Natural killer cell treated with Interleukin-12 subunit alpha and Interleukin-12 subunit beta and Interleukin-15 and Interleukin-18, amount 100 ng/mL, for 72 hours (primary cell): Measurements from ENCODE around the gene ABCB8. TPM values are rescaled to one million over a fixed set of nuclear protein-coding genes. Genes with fewer than 3 reads are reported as not detected.

Experiments used
- ATAC-seq, 2 donors: fragments of 150-1000 bp; cut with Tn5 transposase in 1 of 2; sonication (Bioruptor Pico), chemical (Tn5 transposase) in 1 of 2; 2 replicates each; pipeline ENCODE4 v1.10.0; 2021
- DNase-seq: peaks from one replicate; pipeline ENCODE4 v3.0.0; 2022; ENCODE audit warnings: low spot score
- H3K27ac Mint-ChIP-seq, 2 donors: 1 replicate in 1 of 2; 2 replicates in 1 of 2; pipeline ENCODE4 v1.8.0; 2022; ENCODE audit warnings: mixed read lengths in 2 of 2, mild to moderate bottlenecking in 1 of 2, moderate library complexity in 1 of 2
- H3K27me3 Mint-ChIP-seq, 2 donors: 1 replicate in 1 of 2; 2 replicates in 1 of 2; pipeline ENCODE4 v1.8.0; 2022; ENCODE audit warnings: mixed read lengths in 2 of 2
- H3K36me3 Mint-ChIP-seq: one replicate; pipeline ENCODE4 v1.8.0; 2022; ENCODE audit warnings: mixed read lengths
- H3K4me1 Mint-ChIP-seq, 2 donors: 1 replicate in 1 of 2; 2 replicates in 1 of 2; pipeline ENCODE4 v1.8.0; 2022; ENCODE audit warnings: low read depth in 2 of 2, mixed read lengths in 2 of 2, mild to moderate bottlenecking in 1 of 2
- H3K4me3 Mint-ChIP-seq: one replicate; pipeline ENCODE4 v1.8.0; 2022; ENCODE audit warnings: mixed read lengths
- H3K9me3 Mint-ChIP-seq: 2 replicates; pipeline ENCODE4 v1.8.0; 2022; ENCODE audit warnings: mixed read lengths
- total RNA-seq, 2 donors: library from RNA; stranded (reverse); gene quantifications; one replicate each; pipeline ENCODE4 v1.2.3, GENCODE V29; 2022

The ABCB8 gene
- total RNA-seq, 2 donors from 2014 or later: 43.1 to 82.8 TPM

DNA sequence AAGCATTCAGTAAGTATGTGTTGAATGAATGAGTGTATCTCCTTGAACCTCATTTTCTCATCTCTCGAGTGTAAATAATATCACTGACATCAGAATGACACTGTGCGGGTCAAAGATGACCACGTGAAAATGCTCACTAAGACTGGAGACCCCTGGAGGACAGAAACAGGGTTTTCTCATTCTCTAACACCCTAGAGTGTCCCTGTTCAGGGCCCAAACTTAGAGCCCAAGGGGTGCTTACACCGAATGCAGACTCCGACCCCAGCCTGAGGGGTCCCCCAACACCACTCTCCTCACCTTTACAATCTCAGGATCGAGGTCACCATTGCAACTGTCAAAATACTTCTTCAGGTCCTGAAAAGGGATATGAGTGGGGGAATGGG lies 28.0 kb downstream of the ABCB8 start:
- H3K4me1 Mint-ChIP-seq: peaks cover 21 to 22% of the 10 kb centered on the region in 2 donors
- DNase-seq: no peak
- ATAC-seq: no peak
- H3K36me3 Mint-ChIP-seq: no peaks in the 10 kb centered on the region
- no peak overlapping the region for H3K27ac Mint-ChIP-seq
- no peaks in the 10 kb centered on the region for H3K9me3 Mint-ChIP-seq
- H3K4me3 Mint-ChIP-seq: peak overlapping the region; percentile 93
- peaks cover 3 to 8% of the 10 kb centered on the region in 2 donors for H3K27me3 Mint-ChIP-seq

DNA sequence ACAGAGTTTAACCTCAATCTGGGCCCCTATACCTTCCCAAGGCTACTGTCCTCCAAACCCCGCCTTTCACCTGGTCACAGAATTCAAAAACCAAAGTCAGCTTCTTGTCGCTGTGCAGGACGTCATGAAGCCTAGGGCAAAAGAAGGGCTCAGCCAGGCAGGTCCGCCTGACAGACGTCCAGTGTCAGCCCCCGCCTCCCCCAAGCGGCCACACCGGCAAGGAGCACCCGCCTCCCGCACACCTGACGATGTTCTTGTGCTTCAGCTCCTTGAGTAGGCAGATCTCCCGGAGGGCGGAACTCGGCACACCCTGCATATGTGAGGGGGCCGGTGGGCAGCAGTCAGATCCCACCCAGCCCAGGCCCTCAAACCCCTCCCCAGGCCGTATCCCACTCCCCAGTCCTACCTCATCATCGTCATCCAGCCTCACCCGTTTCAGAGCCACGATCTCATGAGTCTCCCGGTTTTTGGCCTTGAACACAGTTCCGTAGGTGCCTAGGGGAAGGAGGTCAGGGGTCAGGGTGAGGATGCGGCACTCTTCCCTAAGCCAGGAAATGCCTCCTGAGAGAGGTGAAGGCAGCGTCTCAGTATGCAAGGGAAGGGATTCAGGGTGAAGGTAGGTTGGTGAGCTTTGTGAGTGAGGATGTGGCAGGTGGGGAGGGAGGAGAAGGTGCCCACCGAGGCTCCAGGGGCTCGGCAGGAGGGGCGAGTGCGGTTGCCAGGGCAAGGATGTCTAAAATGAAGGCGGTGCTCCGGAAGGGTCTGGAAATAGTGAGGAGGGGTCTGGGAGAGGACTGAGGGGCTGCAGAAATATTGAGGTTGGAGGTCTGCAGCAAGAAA lies 28.6 kb downstream of the ABCB8 start:
- DNase-seq: no peak
- peak overlapping the region; percentile 83 to 92 for H3K27ac Mint-ChIP-seq
- peak overlapping the region; percentile 93 for H3K4me3 Mint-ChIP-seq
- peaks cover 27 to 28% of the 10 kb centered on the region in 2 donors for H3K4me1 Mint-ChIP-seq
- no peaks in the 10 kb centered on the region for H3K9me3 Mint-ChIP-seq
- peaks cover 3 to 8% of the 10 kb centered on the region in 2 donors for H3K27me3 Mint-ChIP-seq
- ATAC-seq: no peak
- H3K36me3 Mint-ChIP-seq: no peaks in the 10 kb centered on the region

DNA sequence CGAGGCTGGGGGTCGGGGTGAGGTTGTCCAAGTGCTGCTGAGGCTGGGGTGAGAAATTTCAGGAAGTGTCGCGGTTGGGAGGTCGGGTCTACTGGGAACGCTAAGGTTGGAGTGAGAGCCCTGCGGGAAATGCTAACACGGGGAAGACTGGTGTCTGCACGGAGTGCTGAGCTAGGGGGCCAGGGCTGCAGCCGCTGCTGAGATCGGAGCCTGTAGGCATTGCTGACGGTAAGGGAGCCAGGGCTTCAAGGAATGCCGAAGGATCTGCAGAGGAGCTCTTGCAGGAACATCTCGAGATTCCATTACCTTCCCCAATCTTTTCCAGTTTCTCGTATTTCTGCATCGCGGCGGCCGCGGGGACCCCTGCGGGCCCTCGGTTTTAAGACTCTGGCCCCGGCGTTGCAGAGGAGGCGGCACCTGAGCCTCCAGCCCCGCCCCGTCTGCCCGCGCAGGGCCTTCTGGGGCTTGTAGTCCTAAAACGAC lies 29.3 kb downstream of the ABCB8 start, which contains the start of gene CDK5:
Gene CDK5, minus strand, starts transcription at position 392 of the 483 bp plus-strand sequence. Its CDS starts 49 bp downstream, at position 343.
- Mint-ChIP-seq H3K27ac (peak within 1 kb of the TSS; percentile 83 to 92), H3K4me1 (peaks cover 27 to 28% of the 10 kb centered on the region in 2 donors), H3K36me3 (no peaks in the 10 kb centered on the region), H3K27me3 (peaks cover 2 to 4% of the 10 kb centered on the region in 2 donors), H3K9me3 (no peaks in the 10 kb centered on the region), H3K4me3 (peak within 1 kb of the TSS; percentile 93)
- no peak for DNase-seq
- ATAC-seq: peak in 1 of 2 donors; percentile 1

DNA sequence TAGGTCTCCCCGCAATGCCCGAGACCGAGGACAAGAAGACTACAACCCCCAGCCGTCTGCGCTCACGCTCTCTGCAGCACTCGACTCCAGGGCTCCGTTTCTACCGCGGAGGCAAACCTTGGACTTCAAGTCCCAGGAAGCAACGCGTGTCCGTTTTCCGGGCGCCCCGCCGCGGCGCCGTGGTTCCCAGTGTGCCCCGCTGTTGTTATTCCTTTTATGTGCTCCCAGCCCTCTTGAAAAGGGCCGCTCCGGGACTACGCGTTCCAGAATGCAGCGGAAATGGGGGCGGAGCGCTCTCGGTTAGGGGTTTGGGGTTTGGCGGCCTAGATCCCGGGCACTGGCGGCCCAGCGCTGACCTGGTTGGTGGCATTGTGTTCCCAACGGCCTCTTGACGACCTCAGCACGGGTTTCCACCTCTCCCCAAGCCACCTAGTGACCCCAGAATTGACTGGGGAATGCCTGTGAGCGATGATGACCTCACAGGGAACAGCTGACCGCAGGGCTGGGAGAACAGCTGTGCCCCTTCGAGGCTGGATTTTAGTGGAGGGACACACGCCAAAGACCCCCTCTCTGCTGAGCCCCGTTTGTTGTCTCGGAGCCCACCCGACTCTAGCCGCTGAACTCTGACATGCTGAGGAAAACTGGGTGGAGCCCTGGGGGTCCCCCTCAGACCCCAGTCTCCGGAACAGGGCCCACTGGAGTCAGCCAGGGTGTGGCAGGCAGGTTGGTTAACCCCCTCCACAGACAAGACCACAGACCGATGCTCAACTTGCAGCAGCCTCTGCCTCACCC lies 29.9 kb downstream of the ABCB8 start:
- Mint-ChIP-seq H3K9me3 (no peaks in the 10 kb centered on the region), H3K4me1 (peaks cover 25 to 28% of the 10 kb centered on the region in 2 donors), H3K27ac (peak overlapping the region; percentile 83 to 92), H3K27me3 (no peaks in the 10 kb centered on the region), H3K36me3 (no peaks in the 10 kb centered on the region), H3K4me3 (peak overlapping the region; percentile 93)
- peak; percentile 95 to 97 for ATAC-seq
- DNase-seq: peak; percentile 98

DNA sequence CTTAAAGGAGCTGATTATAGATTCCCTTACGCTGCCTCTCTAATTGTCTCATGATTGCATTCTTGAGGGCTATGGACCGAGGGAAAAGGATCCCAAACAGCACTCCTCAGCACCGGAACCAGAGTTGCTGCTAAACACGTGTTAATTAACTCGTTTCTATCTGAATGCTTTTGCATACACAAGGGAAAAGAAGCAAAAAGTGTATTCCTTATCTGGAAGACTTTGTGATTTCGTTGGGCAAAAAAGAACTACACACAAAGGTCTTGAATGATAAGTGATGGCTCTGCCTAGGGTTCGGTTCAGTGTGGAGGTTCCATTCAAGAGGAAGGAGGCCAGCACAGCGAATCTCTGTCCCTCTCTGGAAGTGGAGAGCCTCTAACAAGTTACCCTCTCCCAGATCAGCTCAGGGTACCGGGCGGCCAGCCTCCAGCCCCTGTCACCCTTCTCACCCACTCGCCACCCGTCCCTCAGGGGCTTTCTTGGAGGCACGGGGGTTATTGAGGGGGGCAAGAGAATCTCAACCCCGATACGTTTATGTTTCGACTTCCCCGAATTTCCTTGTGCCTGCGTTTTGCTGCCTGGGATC lies 30.6 kb downstream of the ABCB8 start:
- Mint-ChIP-seq H3K27me3 (no peaks in the 10 kb centered on the region), H3K4me1 (peaks cover 25 to 28% of the 10 kb centered on the region in 2 donors), H3K9me3 (no peaks in the 10 kb centered on the region), H3K36me3 (no peaks in the 10 kb centered on the region), H3K27ac (peak overlapping the region; percentile 83 to 92), H3K4me3 (peak overlapping the region; percentile 93)
- no peak for DNase-seq
- ATAC-seq: no peak

DNA sequence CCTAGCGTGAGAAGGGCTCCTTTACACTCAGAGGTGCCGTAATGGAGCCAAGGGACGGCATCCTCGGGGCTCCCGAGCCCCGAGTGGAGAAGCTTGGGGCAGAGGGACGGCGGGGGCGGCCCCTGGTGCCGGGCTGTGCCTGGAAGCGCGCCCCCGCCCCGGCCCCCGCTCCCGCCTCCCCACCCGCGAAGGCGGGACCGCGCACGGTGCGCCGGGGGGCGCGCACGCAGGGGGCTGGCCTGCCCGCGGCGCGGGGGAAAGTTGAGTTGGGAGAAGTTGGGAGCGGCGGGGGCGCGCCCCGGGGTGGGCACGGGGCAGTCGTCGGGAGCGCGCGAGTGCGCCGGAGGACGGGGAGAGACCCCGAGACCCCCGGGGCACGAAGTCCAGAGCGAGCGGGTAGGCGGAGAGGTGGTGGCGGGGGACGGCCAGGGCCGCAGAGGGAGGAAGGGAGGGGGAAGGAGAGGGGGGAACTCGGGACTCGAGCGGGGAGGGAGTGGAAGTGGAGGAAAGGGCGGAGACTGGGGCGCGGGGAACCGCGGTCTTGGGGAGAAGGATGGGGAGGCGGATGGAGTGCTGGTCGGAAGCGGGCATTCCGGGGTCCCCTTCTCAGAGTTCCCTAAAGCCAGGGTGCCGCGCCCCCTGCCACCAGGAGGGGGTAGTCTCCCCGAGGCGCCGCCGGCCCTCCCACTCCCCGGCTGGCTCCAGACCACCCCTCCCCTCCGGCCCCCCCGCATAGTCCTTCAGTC lies 31.3 kb downstream of the ABCB8 start, which contains the start of gene SLC4A2:
Gene SLC4A2, plus strand, starts transcription at position 223 of the 746 bp plus-strand sequence. CDS start 2,399 bp downstream, outside the sequence.
- no peaks in the 10 kb centered on the region for H3K36me3 Mint-ChIP-seq
- peak; percentile 84 for DNase-seq
- H3K9me3 Mint-ChIP-seq: no peaks in the 10 kb centered on the region
- peak; percentile 63 to 69 for ATAC-seq
- H3K4me3 Mint-ChIP-seq: peak within 1 kb of the TSS; percentile 93
- H3K27me3 Mint-ChIP-seq: no peaks in the 10 kb centered on the region
- H3K4me1 Mint-ChIP-seq: peaks cover 25 to 28% of the 10 kb centered on the region in 2 donors
- H3K27ac Mint-ChIP-seq: peak within 1 kb of the TSS; percentile 83 to 92

DNA sequence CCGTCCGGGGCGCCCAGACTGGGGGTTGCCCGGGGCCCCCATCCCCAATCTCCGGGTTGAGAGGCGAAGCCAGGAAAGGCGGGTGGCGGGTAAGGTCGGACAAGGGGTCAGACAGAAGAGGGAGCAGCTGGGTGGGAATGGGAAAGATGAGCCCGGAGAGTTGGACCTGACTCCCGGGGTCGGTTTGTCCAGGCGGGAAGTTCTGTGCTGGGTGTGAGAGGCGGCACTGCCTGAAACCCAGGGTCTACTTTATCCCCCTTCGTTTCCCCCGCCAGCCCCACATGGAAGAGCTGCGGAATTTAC lies 31.8 kb downstream of the ABCB8 start:
- H3K36me3 Mint-ChIP-seq: no peaks in the 10 kb centered on the region
- H3K27me3 Mint-ChIP-seq: no peaks in the 10 kb centered on the region
- no peaks in the 10 kb centered on the region for H3K9me3 Mint-ChIP-seq
- H3K4me3 Mint-ChIP-seq: peak overlapping the region; percentile 93
- peaks cover 25 to 28% of the 10 kb centered on the region in 2 donors for H3K4me1 Mint-ChIP-seq
- peak overlapping the region in 1 of 2 donors; percentile 92 for H3K27ac Mint-ChIP-seq
- no peak for DNase-seq
- no peak for ATAC-seq

DNA sequence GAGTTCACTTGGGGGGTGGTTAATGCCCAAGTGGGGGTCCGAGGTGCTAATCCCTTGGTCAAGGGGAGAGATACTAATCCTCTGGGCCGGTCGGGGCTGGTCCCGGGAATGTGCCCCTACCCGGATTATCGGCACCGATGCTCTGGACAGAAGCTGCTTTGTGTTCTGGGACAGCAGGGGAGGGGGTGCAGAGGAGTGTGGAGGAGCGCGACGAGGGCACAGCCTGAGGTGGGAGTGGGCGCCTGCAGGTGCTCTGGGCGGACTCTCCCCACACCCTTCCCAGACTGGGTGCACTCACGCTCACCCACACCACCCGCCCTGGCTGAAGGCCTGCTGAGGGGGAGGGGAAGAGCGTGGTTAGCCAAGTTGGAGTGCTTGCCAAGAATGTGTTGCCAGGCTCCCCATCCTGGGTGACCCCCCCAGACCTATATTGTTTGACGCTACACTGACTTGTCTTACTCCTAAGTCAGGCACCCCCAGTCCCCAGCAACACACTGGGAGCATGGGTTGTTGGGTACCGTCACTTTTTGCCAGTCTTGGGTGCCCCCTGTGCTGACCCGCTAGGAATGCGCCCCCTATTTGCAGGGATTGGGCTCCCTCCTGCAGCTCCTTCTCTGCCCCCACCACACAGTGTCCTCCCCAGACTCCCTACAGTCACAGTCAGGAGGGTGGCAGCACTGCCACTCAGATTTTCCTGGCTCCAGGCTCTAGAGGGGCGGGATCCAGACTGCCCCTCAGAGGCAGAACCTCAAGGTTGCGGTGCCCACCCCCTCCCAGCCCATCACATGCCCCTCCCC lies 32.4 kb downstream of the ABCB8 start:
- H3K36me3 Mint-ChIP-seq: no peaks in the 10 kb centered on the region
- H3K4me3 Mint-ChIP-seq: peak overlapping the region; percentile 93
- H3K4me1 Mint-ChIP-seq: peaks cover 28% of the 10 kb centered on the region in 2 donors
- H3K27ac Mint-ChIP-seq: peak overlapping the region in 1 of 2 donors; percentile 92
- H3K9me3 Mint-ChIP-seq: no peaks in the 10 kb centered on the region
- ATAC-seq (no peak), DNase-seq (no peak)
- no peaks in the 10 kb centered on the region for H3K27me3 Mint-ChIP-seq

DNA sequence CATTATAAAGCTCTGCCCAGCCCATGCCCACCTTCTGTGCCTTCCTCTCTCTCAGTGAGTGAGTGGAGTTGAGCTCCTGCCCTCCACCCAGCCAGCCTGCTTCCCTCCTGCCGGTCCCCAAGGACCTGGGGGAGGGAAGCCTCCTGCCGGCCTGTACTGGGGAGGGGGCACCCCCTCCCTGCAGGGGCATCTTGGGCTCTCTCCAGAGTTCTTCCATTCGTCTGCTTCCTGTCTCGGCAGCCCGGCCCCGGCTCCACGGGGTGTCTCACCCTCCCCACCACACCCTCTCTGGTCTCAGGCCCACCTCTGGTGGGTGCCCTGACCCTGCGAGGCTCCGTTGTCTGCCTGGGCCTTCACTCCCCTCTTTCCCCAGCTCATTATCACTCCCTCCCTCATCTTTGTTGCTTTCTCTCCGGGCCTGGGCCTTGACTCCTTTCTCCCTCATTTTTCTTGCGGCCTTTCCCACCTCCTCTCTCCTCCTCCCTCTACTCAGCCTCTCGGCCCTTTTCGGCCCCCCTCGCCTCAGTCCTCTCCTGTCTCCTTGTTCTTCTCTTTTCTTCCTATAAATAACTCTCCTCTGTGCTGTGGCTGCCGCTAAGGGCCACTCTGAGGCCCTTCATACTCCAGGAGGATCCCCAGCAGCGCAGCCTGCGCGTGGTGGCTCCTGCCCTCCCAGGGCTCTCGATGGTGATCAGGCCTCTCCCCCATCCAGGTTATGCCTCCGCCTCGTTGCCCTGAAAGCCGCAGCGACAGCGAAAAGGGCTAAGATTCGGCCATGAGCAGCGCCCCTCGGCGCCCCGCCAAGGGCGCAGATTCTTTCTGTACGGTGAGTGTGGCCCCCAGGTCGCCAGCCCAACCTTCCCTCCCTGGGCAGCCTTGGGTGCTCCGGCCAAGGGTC lies 33.2 kb downstream of the ABCB8 start:
- H3K27me3 Mint-ChIP-seq: no peaks in the 10 kb centered on the region

DNA sequence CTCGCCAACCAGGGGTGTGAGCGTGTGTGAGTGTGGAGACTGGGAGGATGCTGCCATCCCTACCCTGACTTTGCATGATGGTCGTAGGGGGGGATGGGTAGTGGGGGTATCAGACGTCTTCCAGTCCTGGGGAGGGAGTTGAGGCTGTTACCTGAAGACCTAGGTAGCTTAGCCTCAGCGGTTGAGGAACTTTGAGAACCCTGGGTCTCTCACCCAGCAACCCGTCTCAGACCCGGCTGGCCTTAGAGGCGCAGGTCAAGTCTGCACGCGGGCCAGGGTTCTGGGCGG lies 33.8 kb downstream of the ABCB8 start:
- no peaks in the 10 kb centered on the region for H3K27me3 Mint-ChIP-seq
- H3K27ac Mint-ChIP-seq: peak overlapping the region in 1 of 2 donors; percentile 68
- H3K4me1 Mint-ChIP-seq: peaks cover 25 to 26% of the 10 kb centered on the region in 2 donors
- no peaks in the 10 kb centered on the region for H3K36me3 Mint-ChIP-seq
- ATAC-seq (no peak), DNase-seq (no peak)
- no peaks in the 10 kb centered on the region for H3K9me3 Mint-ChIP-seq
- H3K4me3 Mint-ChIP-seq: no peak overlapping the region

More for the DNA sequence above, 33.2 kb downstream of the ABCB8 start:
- no peaks in the 10 kb centered on the region for H3K36me3 Mint-ChIP-seq
- ATAC-seq: no peak
- H3K9me3 Mint-ChIP-seq: no peaks in the 10 kb centered on the region
- peak overlapping the region in 1 of 2 donors; percentile 68 for H3K27ac Mint-ChIP-seq
- no peak for DNase-seq
- peak overlapping the region; percentile 93 for H3K4me3 Mint-ChIP-seq
- peaks cover 28% of the 10 kb centered on the region in 2 donors for H3K4me1 Mint-ChIP-seq

DNA sequence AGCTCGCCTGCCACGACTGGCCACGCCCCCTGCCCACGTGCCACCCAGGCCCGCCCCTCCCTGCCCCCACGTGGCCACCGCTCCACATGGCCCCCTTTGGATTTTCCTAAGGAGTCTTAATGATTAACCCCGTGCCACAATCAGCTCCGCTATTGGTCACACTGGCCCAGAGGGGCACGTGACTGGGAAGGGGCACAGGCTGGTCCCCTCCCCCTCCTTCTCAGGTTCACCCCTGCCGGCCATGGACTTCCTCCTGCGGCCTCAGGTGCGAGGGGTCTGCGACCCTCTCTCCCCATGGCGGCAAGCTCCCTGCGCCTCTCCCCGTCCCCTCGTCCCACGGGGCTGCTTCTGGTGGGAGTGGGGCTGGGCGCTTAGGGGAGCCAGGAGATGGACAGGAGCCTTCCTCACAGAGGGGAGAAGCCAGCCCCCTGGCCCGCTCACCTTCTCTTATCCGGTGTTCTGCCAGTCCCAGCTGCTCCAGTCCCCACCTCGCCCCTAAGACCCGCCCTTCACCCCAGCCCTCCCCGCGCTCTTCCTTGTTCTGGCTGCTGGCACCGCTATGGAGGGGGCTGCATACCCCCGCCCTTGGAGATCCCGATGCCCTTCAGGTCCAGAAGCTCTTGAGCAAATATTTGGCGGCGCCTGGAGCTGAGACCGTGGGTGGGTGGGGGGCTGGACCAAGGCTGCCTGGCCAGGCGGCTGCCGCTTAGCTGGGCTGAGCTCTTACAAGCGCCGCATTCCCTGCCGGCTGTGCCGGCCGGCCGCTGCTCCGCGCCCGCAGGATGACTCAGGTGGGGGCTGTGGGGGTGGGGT lies 34.4 kb downstream of the ABCB8 start:
- DNase-seq (no peak), ATAC-seq (no peak)
- Mint-ChIP-seq H3K27ac (no peak overlapping the region), H3K4me3 (no peak overlapping the region), H3K4me1 (peaks cover 19 to 20% of the 10 kb centered on the region in 2 donors), H3K36me3 (no peaks in the 10 kb centered on the region), H3K27me3 (no peaks in the 10 kb centered on the region), H3K9me3 (no peaks in the 10 kb centered on the region)
